GM10847 (cell line): ENCODE results near the gene ZNF512.

ENCODE experiments used
- POLR2A ChIP-seq: IDR thresholded peaks from 2 replicates; pipeline ENCODE4 v1.6.1; 2011; ENCODE audit not compliant: insufficient read length; ENCODE audit errors: extremely low read depth

ZNF512 gene

GRCh38 chr2:27663285-27664153 is 80.7 kb downstream of the ZNF512 start, which contains the start of the genes SLC4A1AP and SUPT7L:
TSS of gene SLC4A1AP (plus strand) at chr2:27663889. CDS start at chr2:27663915, 26 bp downstream.
TSS of gene SUPT7L (minus strand) at chr2:27663614. CDS start at chr2:27662192, 1,422 bp downstream.
- TF ChIP-seq POLR2A, result peak; percentile 43

DNA sequence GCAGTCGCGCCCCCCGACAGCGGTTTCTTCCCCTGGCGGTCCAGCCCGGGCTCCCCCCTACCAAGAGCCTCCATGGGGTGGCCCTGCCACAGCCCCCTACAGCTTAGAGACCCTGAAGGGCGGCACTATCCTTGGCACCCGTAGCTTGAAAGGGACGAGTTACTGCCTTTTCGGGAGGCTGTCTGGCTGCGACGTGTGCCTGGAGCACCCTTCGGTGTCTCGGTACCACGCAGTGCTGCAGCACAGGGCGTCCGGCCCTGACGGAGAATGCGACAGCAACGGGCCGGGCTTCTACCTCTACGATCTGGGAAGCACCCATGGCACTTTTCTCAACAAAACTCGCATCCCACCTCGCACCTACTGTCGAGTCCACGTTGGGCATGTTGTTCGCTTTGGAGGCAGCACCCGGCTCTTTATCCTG is 81.3 kb downstream of the ZNF512 start:
- TF ChIP-seq POLR2A, result no peak

DNA sequence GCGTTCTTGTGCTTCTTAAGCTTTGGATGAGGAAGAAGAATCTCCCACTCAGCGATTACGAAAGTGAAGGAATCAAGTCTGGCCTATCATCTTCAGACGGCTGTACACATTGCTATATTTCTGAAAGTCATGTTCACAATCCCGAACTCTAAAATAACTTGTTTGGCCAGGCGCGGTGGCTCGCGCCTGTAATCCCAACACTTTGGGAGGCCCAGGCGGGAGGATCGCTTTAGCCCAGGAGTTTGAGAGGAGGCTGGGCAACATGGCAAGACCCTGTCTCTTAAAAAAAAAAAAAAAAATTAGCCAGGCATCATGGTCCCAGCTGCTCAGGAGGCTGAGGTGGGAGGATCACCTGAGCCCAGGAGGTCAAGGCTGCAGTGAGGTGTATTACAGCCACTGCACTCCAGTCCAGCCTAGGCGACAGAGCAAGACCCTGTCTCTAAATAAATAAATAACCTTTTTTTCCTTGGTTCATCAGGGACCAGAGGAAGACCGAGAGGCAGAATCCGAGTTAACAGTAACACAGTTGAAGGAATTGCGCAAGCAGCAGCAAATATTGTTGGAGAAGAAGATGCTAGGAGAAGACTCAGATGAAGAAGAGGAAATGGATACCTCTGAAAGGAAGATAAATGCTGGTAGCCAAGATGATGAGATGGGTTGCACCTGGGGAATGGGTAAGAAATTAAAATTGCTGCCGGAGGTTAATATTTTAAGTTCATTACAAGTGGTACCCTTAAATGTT is 82.0 kb downstream of the ZNF512 start:
- no peak for TF ChIP-seq POLR2A

GRCh38 chr2:27667446-27667845 is 84.6 kb downstream of the ZNF512 start:
- TF ChIP-seq POLR2A, result no peak

- no peak for TF ChIP-seq POLR2A
Measured at GRCh38 chr2:27671235-27671634, 88.4 kb downstream of the ZNF512 start.
